GM12875 (cell line): ENCODE measurements around the gene ARL15.

ENCODE experiments used
- H3K4me3 ChIP-seq: one replicate; pipeline ENCODE4 v1.5.1; 2011; ENCODE audit warnings: low read depth, low read length, control low read depth
- TF ChIP-seq, protein P1 (sequence below): IDR thresholded peaks from 2 replicates; pipeline ENCODE4 v1.5.1; 2011; ENCODE audit warnings: low read depth, mild to moderate bottlenecking, control low read depth, inconsistent platforms, low read length, moderate library complexity, borderline replicate concordance; ENCODE audit not compliant: insufficient read depth

The ARL15 gene

DNA sequence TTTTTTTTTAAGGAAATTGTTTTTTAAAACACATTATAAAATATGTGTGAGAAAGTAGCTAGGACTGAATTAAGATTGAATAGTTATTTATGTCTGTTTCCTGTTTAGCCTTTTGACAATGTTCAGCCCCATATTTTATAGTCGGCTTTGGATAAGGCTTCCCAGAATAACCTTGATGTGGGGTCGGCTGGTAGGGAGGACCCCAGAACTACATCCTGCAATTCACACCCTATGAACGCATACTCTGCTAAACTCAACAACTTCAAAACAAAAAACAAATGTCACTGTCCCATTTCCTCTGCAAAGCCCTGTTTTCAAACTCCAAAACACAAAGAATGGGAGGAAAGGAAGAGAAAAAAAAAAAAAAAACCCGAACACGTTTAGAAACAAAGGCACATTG, 63.1 kb downstream of the ARL15 start:
- TF ChIP-seq, protein P1, sequence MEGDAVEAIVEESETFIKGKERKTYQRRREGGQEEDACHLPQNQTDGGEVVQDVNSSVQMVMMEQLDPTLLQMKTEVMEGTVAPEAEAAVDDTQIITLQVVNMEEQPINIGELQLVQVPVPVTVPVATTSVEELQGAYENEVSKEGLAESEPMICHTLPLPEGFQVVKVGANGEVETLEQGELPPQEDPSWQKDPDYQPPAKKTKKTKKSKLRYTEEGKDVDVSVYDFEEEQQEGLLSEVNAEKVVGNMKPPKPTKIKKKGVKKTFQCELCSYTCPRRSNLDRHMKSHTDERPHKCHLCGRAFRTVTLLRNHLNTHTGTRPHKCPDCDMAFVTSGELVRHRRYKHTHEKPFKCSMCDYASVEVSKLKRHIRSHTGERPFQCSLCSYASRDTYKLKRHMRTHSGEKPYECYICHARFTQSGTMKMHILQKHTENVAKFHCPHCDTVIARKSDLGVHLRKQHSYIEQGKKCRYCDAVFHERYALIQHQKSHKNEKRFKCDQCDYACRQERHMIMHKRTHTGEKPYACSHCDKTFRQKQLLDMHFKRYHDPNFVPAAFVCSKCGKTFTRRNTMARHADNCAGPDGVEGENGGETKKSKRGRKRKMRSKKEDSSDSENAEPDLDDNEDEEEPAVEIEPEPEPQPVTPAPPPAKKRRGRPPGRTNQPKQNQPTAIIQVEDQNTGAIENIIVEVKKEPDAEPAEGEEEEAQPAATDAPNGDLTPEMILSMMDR = no peak
- no peak overlapping the region for H3K4me3 ChIP-seq

DNA sequence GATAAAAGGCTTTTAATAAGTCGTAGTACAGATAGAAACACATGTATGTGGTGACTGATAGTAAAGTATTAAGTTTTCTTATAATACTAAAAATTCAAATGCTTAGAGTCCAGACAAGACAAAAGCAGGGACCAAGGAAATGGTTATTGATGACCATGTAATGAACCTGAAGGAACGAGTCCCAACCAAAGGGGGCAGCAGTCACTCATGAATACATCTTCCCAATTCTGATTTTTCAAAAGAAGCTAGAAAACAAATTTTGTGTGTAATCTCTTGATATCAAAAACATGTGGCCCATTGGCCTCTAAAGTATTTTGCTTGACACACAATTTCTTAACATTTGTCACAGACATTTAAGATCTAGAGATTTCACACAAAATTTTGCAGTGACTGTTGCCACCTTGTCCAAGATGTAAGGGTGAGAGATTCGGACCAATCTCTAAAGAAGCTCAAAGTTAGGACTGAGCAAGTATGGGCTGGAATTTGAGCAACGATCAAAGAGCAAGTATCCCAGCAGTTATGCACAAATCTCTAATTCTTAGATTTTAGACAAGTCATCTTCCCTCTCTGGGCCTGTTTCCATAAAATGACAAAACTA, 66.8 kb downstream of the ARL15 start:
- TF ChIP-seq, protein P1 = peak; percentile 42; the same call in 1 of the 2 replicates
- no peak overlapping the region for H3K4me3 ChIP-seq

DNA sequence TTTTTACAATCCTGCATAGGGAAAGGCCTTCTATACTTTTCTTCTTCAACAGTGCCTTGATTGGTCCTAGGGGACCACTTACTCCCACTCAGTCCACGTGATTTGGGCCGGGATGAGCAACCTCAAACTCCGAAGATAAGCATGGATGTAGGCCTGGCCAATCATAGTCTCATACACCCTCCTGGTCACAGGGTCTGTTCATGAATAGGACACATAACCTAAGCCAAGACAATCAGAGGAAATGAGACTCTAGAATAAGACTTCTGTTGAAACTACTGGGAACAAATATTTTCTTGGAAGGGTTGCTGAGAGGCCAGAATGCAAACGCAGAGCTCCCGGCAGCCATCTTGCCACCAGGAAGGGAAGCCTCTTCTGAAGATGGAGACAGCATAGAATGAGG, 68.1 kb downstream of the ARL15 start:
- TF ChIP-seq, protein P1 = no peak
- no peak overlapping the region for H3K4me3 ChIP-seq

DNA sequence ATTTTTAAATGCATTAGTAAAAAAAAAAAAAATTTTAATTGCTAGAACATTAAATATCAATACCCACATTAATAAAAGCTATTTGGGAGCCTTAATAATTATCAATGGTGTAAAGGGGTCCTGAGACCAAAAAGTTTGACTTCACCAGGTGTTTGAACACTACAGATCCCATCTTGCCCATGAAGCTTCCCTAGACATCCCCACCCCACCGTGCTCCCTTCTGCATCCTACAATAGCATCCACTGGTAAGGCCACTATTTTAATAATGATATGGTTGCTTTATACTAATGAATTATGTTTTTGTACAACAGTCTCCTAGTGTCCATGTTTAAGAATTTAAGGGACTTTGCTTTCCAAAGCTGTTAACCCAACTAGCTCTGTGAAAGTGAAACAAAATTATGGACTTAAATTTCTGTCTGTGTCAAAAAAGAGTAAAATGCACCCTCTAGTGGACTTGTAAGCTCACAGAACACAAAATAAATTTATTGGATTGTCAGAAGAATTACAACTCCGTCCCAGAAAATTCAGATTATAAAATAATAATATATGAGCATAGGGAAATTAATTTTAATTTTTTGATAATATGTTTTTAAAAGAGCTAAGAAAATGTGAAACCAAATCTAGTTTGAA, 76.0 kb downstream of the ARL15 start:
- no peak overlapping the region for H3K4me3 ChIP-seq
- TF ChIP-seq, protein P1 = peak; percentile 20; the same call in 1 of the 2 replicates

DNA sequence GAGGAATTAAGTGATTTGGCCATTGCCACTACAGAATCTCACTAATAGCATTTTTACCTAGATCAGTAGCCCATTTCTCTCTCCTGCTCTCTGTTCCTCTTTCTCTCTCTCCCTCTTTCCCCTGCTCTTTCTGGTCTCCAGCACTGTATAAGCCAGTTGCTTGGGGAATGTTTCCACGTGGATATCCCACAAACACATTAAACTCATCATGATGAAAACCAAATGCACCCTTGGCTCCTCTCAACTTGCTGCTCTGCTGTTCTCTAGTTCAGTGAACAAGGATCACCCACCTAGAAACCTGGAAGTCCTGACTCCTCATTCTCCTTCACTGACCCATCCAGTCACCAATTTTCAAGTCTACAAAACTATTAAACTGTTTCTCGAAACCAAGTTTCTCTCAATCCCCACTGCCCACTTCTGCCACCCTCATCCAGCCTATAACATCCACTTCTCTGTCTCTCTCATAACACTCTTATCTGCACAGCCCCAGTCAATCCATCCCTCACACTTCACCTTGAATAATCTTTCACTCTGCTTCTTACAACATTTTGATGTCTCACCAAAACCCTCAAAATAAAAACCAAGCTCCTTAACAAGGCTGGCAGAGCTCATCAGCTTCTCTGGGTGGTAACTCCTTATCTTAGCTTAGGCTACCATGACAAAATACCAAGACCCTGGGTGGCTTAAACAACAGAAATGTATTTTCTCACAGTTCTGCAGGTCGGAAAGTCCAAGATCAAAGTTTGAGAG, 79.3 kb downstream of the ARL15 start:
- no peak overlapping the region for H3K4me3 ChIP-seq
- TF ChIP-seq, protein P1 = no peak

DNA sequence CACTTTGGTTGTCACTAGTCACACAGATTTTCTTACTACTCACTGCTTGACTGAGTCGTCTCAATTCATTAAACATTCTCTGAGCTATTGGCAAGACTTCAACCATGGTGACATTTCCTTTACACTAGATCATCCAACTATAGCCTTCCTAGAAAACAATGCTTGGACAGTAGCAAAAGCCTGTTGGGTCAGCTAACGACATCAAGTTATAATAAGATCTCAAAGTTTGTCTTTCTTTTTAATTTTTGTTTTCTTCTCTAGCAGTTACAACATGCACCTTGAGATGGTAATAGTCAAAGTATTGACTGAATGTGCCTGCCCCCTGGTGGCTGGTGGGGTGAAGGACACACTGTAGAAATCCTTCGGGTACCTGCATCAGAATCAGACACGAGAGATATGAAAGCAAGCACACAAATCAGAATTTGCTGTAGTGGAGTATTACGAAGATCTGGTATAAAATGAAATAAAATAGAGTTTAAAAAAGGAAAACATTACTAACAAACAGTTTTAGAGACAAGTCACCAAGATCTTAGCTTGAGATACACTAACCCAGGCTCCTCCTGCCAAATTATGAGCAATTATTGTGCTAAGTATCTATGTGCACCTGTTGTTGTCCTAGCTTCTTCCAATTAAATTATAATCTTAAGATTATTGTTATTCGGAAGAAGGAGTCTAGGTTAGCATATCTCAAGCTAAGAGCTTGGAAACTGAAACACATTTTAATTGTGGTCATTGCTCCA, 81.2 kb downstream of the ARL15 start:
- TF ChIP-seq, protein P1 = peak; percentile 78
- no peak overlapping the region for H3K4me3 ChIP-seq
